Loucy (cell line): ENCODE measurements around the gene CDK5R2.
A peak's percentile ranks its signal among the peaks of the same experiment; 100 is the strongest.

Experiments used
- H2AFZ ChIP-seq: fragments of 200-600 bp; sonication (generic); 2 replicates; pipeline ENCODE4 v1.6.0; 2016; ENCODE audit warnings: antibody characterized with exemption, mild to moderate bottlenecking, low read length, moderate library complexity
- H3F3A ChIP-seq: fragments of 200-600 bp; 2 replicates; pipeline ENCODE4 v1.6.0; 2016; ENCODE audit warnings: antibody characterized with exemption, low read depth, mild to moderate bottlenecking
- H3K27me3 ChIP-seq: fragments of 200-600 bp; sonication (generic); 2 replicates; pipeline ENCODE4 v1.6.1; 2014; ENCODE audit warnings: low read length, mild to moderate bottlenecking; ENCODE audit not compliant: insufficient read depth, poor library complexity, severe bottlenecking
- H3K36me3 ChIP-seq: fragments of 200-600 bp; sonication (generic); 2 replicates; pipeline ENCODE4 v1.6.1; 2016; ENCODE audit warnings: low read length; ENCODE audit not compliant: insufficient read depth
- H3K4me1 ChIP-seq: fragments of 200-600 bp; sonication (generic); 2 replicates; pipeline ENCODE4 v1.5.1; 2014; ENCODE audit warnings: low read length, mild to moderate bottlenecking; ENCODE audit not compliant: insufficient read depth, poor library complexity, severe bottlenecking
- H3K4me2 ChIP-seq: fragments of 200-600 bp; sonication (generic); 2 replicates; pipeline ENCODE4 v1.6.0; 2014; ENCODE audit warnings: antibody characterized with exemption, low read length, low read depth, mild to moderate bottlenecking; ENCODE audit not compliant: poor library complexity, severe bottlenecking
- H3K4me3 ChIP-seq: fragments of 200-600 bp; sonication (generic); 2 replicates; pipeline ENCODE4 v1.5.1; 2014; ENCODE audit warnings: low read length, mild to moderate bottlenecking, mixed read lengths; ENCODE audit not compliant: poor library complexity, severe bottlenecking
- H3K79me2 ChIP-seq: fragments of 200-600 bp; sonication (generic); 2 replicates; pipeline ENCODE4 v1.6.1; 2014; ENCODE audit warnings: low read length; ENCODE audit not compliant: insufficient read depth
- H3K9ac ChIP-seq: fragments of 200-600 bp; sonication (generic); 2 replicates; pipeline ENCODE4 v1.6.0; 2014; ENCODE audit warnings: mild to moderate bottlenecking, low read depth, low read length, moderate library complexity; ENCODE audit not compliant: poor library complexity, severe bottlenecking
- H3K9me2 ChIP-seq: fragments of 200-600 bp; sonication (generic); replicated peaks from 2 replicates; pipeline ENCODE4 v1.6.1; 2016; ENCODE audit warnings: low read depth, low read length, mixed read lengths
- H3K9me3 ChIP-seq: fragments of 200-600 bp; sonication (generic); 2 replicates; pipeline ENCODE4 v1.6.1; 2014; ENCODE audit warnings: mild to moderate bottlenecking, antibody characterized with exemption, low read length, low read depth; ENCODE audit not compliant: insufficient read depth
- H4K20me1 ChIP-seq: fragments of 200-600 bp; sonication (generic); 2 replicates; pipeline ENCODE4 v1.6.0; 2014; ENCODE audit warnings: antibody characterized with exemption, low read length, mild to moderate bottlenecking; ENCODE audit not compliant: insufficient read depth, poor library complexity, severe bottlenecking
- CTCF ChIP-seq: fragments of 200-600 bp; sonication (generic); conservative IDR thresholded peaks from 2 replicates; pipeline ENCODE4 v1.5.1; 2014; ENCODE audit warnings: mild to moderate bottlenecking, antibody characterized with exemption, low read length
- EZH2phosphoT487 ChIP-seq: fragments of 200-600 bp; IDR thresholded peaks from 2 replicates; pipeline ENCODE4 v1.6.1; 2018; ENCODE audit warnings: antibody characterized with exemption, mild to moderate bottlenecking, moderate library complexity, borderline replicate concordance

Gene CDK5R2

DNA sequence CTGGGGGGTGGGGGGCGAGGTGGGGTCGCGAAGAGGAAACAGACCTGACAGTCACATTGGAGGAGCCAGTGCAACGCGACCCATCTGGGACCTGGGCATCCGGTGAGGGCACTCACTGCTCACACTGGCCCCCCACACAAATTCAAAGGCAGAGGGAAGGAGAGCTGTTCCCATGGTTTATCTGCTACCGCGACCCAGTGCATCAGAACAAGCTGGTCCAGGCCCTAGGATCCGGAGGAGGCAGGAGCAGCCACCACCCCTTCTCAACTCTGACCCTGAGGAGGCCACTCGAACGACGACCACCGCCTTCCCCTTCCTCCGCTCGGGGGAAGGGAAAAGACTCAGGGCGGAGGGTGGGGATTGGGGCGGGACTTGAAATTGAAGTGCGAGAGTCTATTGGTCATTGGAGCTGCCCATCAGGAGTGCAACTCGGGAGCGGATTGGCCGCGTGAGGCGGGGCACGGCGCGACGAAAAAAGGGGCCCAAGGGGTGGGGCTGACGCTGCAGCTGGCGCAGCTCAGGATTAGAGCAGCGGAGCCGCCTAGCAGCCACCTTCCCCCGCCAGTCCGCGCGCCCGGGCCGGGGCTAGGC lies at the start of gene CDK5R2:
CDK5R2 (plus strand) TSS at position 526 of the 591 bp plus-strand sequence. CDS start 155 bp downstream, outside the sequence.
- peak within 1 kb of the TSS; percentile 81 for H3K4me3 ChIP-seq
- H3K9me2 ChIP-seq: no peaks in the 10 kb centered on the region
- TF ChIP-seq EZH2phosphoT487 (no peak), CTCF (no peak)
- H4K20me1 ChIP-seq: peaks cover 4% of the 10 kb centered on the region
- H3K4me2 ChIP-seq: peak within 1 kb of the TSS; percentile 87
- H3K79me2 ChIP-seq: peaks cover 5% of the 10 kb centered on the region; the same call in 1 of the 2 replicates
- peak within 1 kb of the TSS; percentile 92 for H2AFZ ChIP-seq
- peak within 1 kb of the TSS; percentile 75 for H3K9ac ChIP-seq
- no peaks in the 10 kb centered on the region for H3K36me3 ChIP-seq
- no peaks in the 10 kb centered on the region for H3K27me3 ChIP-seq
- no peaks in the 10 kb centered on the region for H3K9me3 ChIP-seq
- H3K4me1 ChIP-seq: peaks cover 22% of the 10 kb centered on the region
- no peaks in the 10 kb centered on the region for H3F3A ChIP-seq

GRCh38 chr2:218910741-218911140 lies 48.7 kb upstream of the CDK5R2 start:
- H3F3A ChIP-seq: no peaks in the 10 kb centered on the region
- H3K9ac ChIP-seq: no peak overlapping the region
- no peaks in the 10 kb centered on the region for H3K9me2 ChIP-seq
- no peaks in the 10 kb centered on the region for H3K36me3 ChIP-seq
- TF ChIP-seq EZH2phosphoT487 (no peak), CTCF (no peak)
- no peaks in the 10 kb centered on the region for H3K9me3 ChIP-seq
- H3K4me2 ChIP-seq: no peak overlapping the region
- H4K20me1 ChIP-seq: no peaks in the 10 kb centered on the region
- no peak overlapping the region for H3K4me3 ChIP-seq
- H2AFZ ChIP-seq: no peak overlapping the region
- H3K79me2 ChIP-seq: no peaks in the 10 kb centered on the region
- no peaks in the 10 kb centered on the region for H3K4me1 ChIP-seq
- H3K27me3 ChIP-seq: no peaks in the 10 kb centered on the region

- Histone ChIP-seq H3K9me3 (no peaks in the 10 kb centered on the region), H3K36me3 (no peaks in the 10 kb centered on the region), H3K9ac (no peak overlapping the region), H3K9me2 (no peaks in the 10 kb centered on the region), H3K79me2 (no peaks in the 10 kb centered on the region), H2AFZ (no peak overlapping the region), H3K27me3 (no peaks in the 10 kb centered on the region), H3K4me1 (no peaks in the 10 kb centered on the region), H3K4me2 (no peak overlapping the region), H3K4me3 (no peak overlapping the region), H4K20me1 (no peaks in the 10 kb centered on the region), H3F3A (no peaks in the 10 kb centered on the region)
- TF ChIP-seq CTCF (no peak), EZH2phosphoT487 (no peak)
Measured at GRCh38 chr2:218920504-218920903, 39.0 kb upstream of the CDK5R2 start.
